CD4-positive, alpha-beta memory T cell (primary cell): Measurements from ENCODE around the gene SLC35B4. TPM values are rescaled to one million over a fixed set of nuclear protein-coding genes. Genes with fewer than 3 reads are reported as not detected.

ENCODE experiments used
- CTCF ChIA-PET: fragments of 350-600 bp; sonication (Branson Sonifier 250); formaldehyde crosslinking; loops from one replicate; lab custom pipeline; 2021; ENCODE audit warnings: inconsistent platforms; ENCODE audit not compliant: partially characterized antibody; lab: Charles Lee
- POLR2A ChIA-PET: fragments of 350-600 bp; sonication (Branson Sonifier 250); formaldehyde crosslinking; loops from one replicate; lab custom pipeline; 2021; ENCODE audit not compliant: partially characterized antibody; lab: Charles Lee
- DNase-seq, 5 donors: peaks; one replicate each; pipeline versions ENCODE4 v3.0.0 to v3.0.0-alpha.2; 2020 to 2022; ENCODE audit warnings: mixed read lengths in 1 of 5
- H3K27ac ChIP-seq: one replicate; pipeline ENCODE4 v1.7.0; 2013; ENCODE audit warnings: low read depth, low read length
- H3K27me3 ChIP-seq: 2 replicates; pipeline ENCODE4 v1.7.0; 2013; ENCODE audit warnings: mild to moderate bottlenecking, low read length, moderate library complexity; ENCODE audit not compliant: insufficient read depth
- H3K36me3 ChIP-seq: 2 replicates; pipeline ENCODE4 v1.7.0; 2013; ENCODE audit warnings: mild to moderate bottlenecking, low read length, moderate library complexity; ENCODE audit not compliant: insufficient read depth
- H3K4me1 ChIP-seq: 2 replicates; pipeline ENCODE4 v1.7.0; 2013; ENCODE audit warnings: mild to moderate bottlenecking, low read length, moderate library complexity; ENCODE audit not compliant: insufficient read depth
- H3K4me3 ChIP-seq, 2 donors: one replicate each; pipeline ENCODE4 v1.7.0; 2013; ENCODE audit warnings: low read length in 2 of 2, mild to moderate bottlenecking in 1 of 2
- H3K9me3 ChIP-seq, 2 donors: one replicate each; pipeline ENCODE4 v1.7.0; 2013; ENCODE audit warnings: low read length in 2 of 2, control low read depth in 1 of 2; ENCODE audit not compliant: control insufficient read depth in 1 of 2
- H3K27ac Mint-ChIP-seq, 7 donors: one replicate each; pipeline ENCODE4 v1.8.0; 2020 to 2021; ENCODE audit warnings: mixed read lengths in 7 of 7, mild to moderate bottlenecking in 6 of 7, inconsistent platforms in 3 of 7, moderate library complexity in 3 of 7
- H3K27me3 Mint-ChIP-seq, 2 donors: one replicate each; pipeline ENCODE4 v1.8.0; 2020 to 2021; ENCODE audit warnings: mixed read lengths in 2 of 2
- H3K36me3 Mint-ChIP-seq, 2 donors: one replicate each; pipeline ENCODE4 v1.8.0; 2020 to 2021; ENCODE audit warnings: mixed read lengths in 2 of 2, inconsistent platforms in 1 of 2, mild to moderate bottlenecking in 1 of 2
- H3K4me1 Mint-ChIP-seq, 4 donors: one replicate each; pipeline ENCODE4 v1.8.0; 2020 to 2021; ENCODE audit warnings: mixed read lengths in 4 of 4, mild to moderate bottlenecking in 1 of 4
- H3K4me3 Mint-ChIP-seq, 8 donors: one replicate each; pipeline ENCODE4 v1.8.0; 2020 to 2021; ENCODE audit warnings: mixed read lengths in 8 of 8, mild to moderate bottlenecking in 7 of 8, moderate library complexity in 6 of 8, inconsistent platforms in 3 of 8
- H3K9me3 Mint-ChIP-seq, 8 donors: one replicate each; pipeline ENCODE4 v1.8.0; 2020 to 2021; ENCODE audit warnings: mixed read lengths in 8 of 8, mild to moderate bottlenecking in 5 of 8, inconsistent platforms in 3 of 8, moderate library complexity in 1 of 8
- intact Hi-C: fragments of 100-400 bp; cut with micrococcal nuclease; formaldehyde crosslinking; loops from one replicate; pipeline ENCODE4 v1.15.1; 2023
- polyA plus RNA-seq, 2 donors: library from polyadenylated mRNA; unstranded; fragments of 300-500 nt; fragmentation: Illumina TruSeq; gene quantifications; one replicate each; pipeline ENCODE4 v1.2.3, GENCODE V29; 2021
- total RNA-seq, 2 experiments: library from RNA; stranded (reverse); gene quantifications; one replicate each; pipeline ENCODE4 v1.2.3, GENCODE V29; 2021

SLC35B4 gene
- total and polyA plus RNA-seq, 4 experiments from 2014 or later = 10.5 to 18.0 (median 14.0) TPM

- intact Hi-C loops = no loop called here
- Histone ChIP-seq H3K36me3 (no peaks in the 10 kb centered on the region), H3K9me3 (no peaks in the 10 kb centered on the region), H3K4me3 (no peak overlapping the region), H3K27me3 (no peaks in the 10 kb centered on the region), H3K4me1 (no peaks in the 10 kb centered on the region), H3K27ac (no peak overlapping the region)
- ChIA-PET POLR2A (no interaction called here), CTCF (no interaction called here)
- Mint-ChIP-seq H3K27ac (no peak overlapping the region), H3K9me3 (peaks cover 5 to 19% (median 11%) of the 10 kb centered on the region in 8 donors), H3K27me3 (peaks cover 0 to 5% of the 10 kb centered on the region in 2 donors), H3K4me1 (no peaks in the 10 kb centered on the region), H3K4me3 (no peak overlapping the region), H3K36me3 (no peaks in the 10 kb centered on the region)
- no peak for DNase-seq
Observed at GRCh38 chr7:134262322-134262721, 54.4 kb downstream of the SLC35B4 start.

GRCh38 chr7:134255814-134256213 is 60.9 kb downstream of the SLC35B4 start:
- Mint-ChIP-seq H3K27ac (no peak overlapping the region), H3K9me3 (peaks cover 0 to 5% (median under 1%) of the 10 kb centered on the region in 8 donors), H3K4me1 (no peaks in the 10 kb centered on the region), H3K36me3 (no peaks in the 10 kb centered on the region), H3K4me3 (no peak overlapping the region), H3K27me3 (peaks cover 0 to 5% of the 10 kb centered on the region in 2 donors)
- Histone ChIP-seq H3K27ac (no peak overlapping the region), H3K27me3 (no peaks in the 10 kb centered on the region), H3K4me1 (no peaks in the 10 kb centered on the region), H3K9me3 (no peaks in the 10 kb centered on the region), H3K4me3 (no peak overlapping the region), H3K36me3 (no peaks in the 10 kb centered on the region)
- ChIA-PET CTCF (interaction anchor here (0.7 kb wide), 1 partner anchor 165 kb away, joined by 4 read pairs; no protein-coding TSS in a partner anchor), POLR2A (no interaction called here)
- DNase-seq = no peak
- intact Hi-C loops = no loop called here

- Mint-ChIP-seq H3K27me3 (peaks cover 2 to 5% of the 10 kb centered on the region in 2 donors), H3K36me3 (no peaks in the 10 kb centered on the region), H3K4me3 (no peak overlapping the region), H3K4me1 (no peaks in the 10 kb centered on the region), H3K9me3 (peaks cover 0 to 5% (median under 1%) of the 10 kb centered on the region in 8 donors), H3K27ac (no peak overlapping the region)
- H3K27me3 ChIP-seq = no peaks in the 10 kb centered on the region
- no peaks in the 10 kb centered on the region for H3K36me3 ChIP-seq
- no peak for DNase-seq
- intact Hi-C loops = no loop called here
- no peak overlapping the region for H3K4me3 ChIP-seq
- ChIA-PET CTCF (no interaction called here), POLR2A (no interaction called here)
- no peaks in the 10 kb centered on the region for H3K4me1 ChIP-seq
- H3K9me3 ChIP-seq = no peaks in the 10 kb centered on the region
- no peak overlapping the region for H3K27ac ChIP-seq
Observed at GRCh38 chr7:134254311-134254710, 62.4 kb downstream of the SLC35B4 start.

GRCh38 chr7:134248196-134248595 is 68.5 kb downstream of the SLC35B4 start:
- Histone ChIP-seq H3K36me3 (no peaks in the 10 kb centered on the region), H3K9me3 (no peaks in the 10 kb centered on the region), H3K4me3 (no peak overlapping the region), H3K4me1 (no peaks in the 10 kb centered on the region), H3K27me3 (no peaks in the 10 kb centered on the region), H3K27ac (no peak overlapping the region)
- no peak for DNase-seq
- H3K27me3 Mint-ChIP-seq = peaks cover 1 to 7% of the 10 kb centered on the region in 2 donors
- H3K4me3 Mint-ChIP-seq = no peak overlapping the region
- no peak overlapping the region for H3K27ac Mint-ChIP-seq
- intact Hi-C loops = no loop called here
- no peaks in the 10 kb centered on the region for H3K4me1 Mint-ChIP-seq
- ChIA-PET CTCF (no interaction called here), POLR2A (no interaction called here)
- no peaks in the 10 kb centered on the region for H3K36me3 Mint-ChIP-seq
- peaks cover 0 to 11% (median 2%) of the 10 kb centered on the region in 8 donors for H3K9me3 Mint-ChIP-seq

- Histone ChIP-seq H3K4me1 (no peaks in the 10 kb centered on the region), H3K27me3 (no peaks in the 10 kb centered on the region), H3K9me3 (no peaks in the 10 kb centered on the region), H3K4me3 (no peak overlapping the region), H3K36me3 (no peaks in the 10 kb centered on the region), H3K27ac (no peak overlapping the region)
- Mint-ChIP-seq H3K27me3 (peaks cover 1 to 7% of the 10 kb centered on the region in 2 donors), H3K9me3 (peaks cover 0 to 16% (median 5%) of the 10 kb centered on the region in 8 donors), H3K4me3 (no peak overlapping the region), H3K4me1 (no peaks in the 10 kb centered on the region), H3K27ac (no peak overlapping the region), H3K36me3 (no peaks in the 10 kb centered on the region)
- ChIA-PET POLR2A (no interaction called here), CTCF (no interaction called here)
- no peak for DNase-seq
- intact Hi-C loops = no loop called here
Observed at GRCh38 chr7:134246761-134247160, 70.0 kb downstream of the SLC35B4 start.

- peaks cover 0 to 19% (median 9%) of the 10 kb centered on the region in 8 donors for H3K9me3 Mint-ChIP-seq
- no peaks in the 10 kb centered on the region for H3K36me3 Mint-ChIP-seq
- intact Hi-C loops = no loop called here
Observed at GRCh38 chr7:134246347-134246746, 70.4 kb downstream of the SLC35B4 start.

GRCh38 chr7:134245253-134245652 is 71.5 kb downstream of the SLC35B4 start:
- Mint-ChIP-seq H3K4me1 (no peaks in the 10 kb centered on the region), H3K27ac (no peak overlapping the region), H3K36me3 (no peaks in the 10 kb centered on the region), H3K27me3 (peaks cover 0 to 10% of the 10 kb centered on the region in 2 donors), H3K9me3 (peaks cover 0 to 29% (median 18%) of the 10 kb centered on the region in 8 donors), H3K4me3 (no peak overlapping the region)
- ChIA-PET POLR2A (no interaction called here), CTCF (no interaction called here)
- H3K9me3 ChIP-seq = no peaks in the 10 kb centered on the region
- H3K4me1 ChIP-seq = no peaks in the 10 kb centered on the region
- no peak overlapping the region for H3K4me3 ChIP-seq
- no peak for DNase-seq
- H3K36me3 ChIP-seq = no peaks in the 10 kb centered on the region
- no peaks in the 10 kb centered on the region for H3K27me3 ChIP-seq
- H3K27ac ChIP-seq = no peak overlapping the region
- intact Hi-C loops = no loop called here

More at GRCh38 chr7:134246347-134246746, 70.4 kb downstream of the SLC35B4 start:
- no peaks in the 10 kb centered on the region for H3K4me1 ChIP-seq
- no peak for DNase-seq
- H3K27me3 ChIP-seq = no peaks in the 10 kb centered on the region
- ChIA-PET POLR2A (no interaction called here), CTCF (no interaction called here)
- H3K27me3 Mint-ChIP-seq = peaks cover 1 to 8% of the 10 kb centered on the region in 2 donors
- no peaks in the 10 kb centered on the region for H3K9me3 ChIP-seq
- no peaks in the 10 kb centered on the region for H3K36me3 ChIP-seq
- H3K27ac ChIP-seq = no peak overlapping the region
- no peaks in the 10 kb centered on the region for H3K4me1 Mint-ChIP-seq
- H3K4me3 ChIP-seq = no peak overlapping the region
- H3K27ac Mint-ChIP-seq = no peak overlapping the region
- no peak overlapping the region for H3K4me3 Mint-ChIP-seq
